Gastrocnemius medialis (tissue), 4 donors: ENCODE data around the gene PEAK3.
A peak's percentile ranks its signal among the peaks of the same experiment; 100 is the strongest.

Experiments used
- POLR2A ChIP-seq, 2 donors: fragments of 450-650 bp; IDR thresholded peaks; one replicate each; pipeline ENCODE4 v1.6.1; 2017; ENCODE audit warnings: antibody characterized with exemption in 2 of 2, mild to moderate bottlenecking in 2 of 2, moderate library complexity in 2 of 2
- TF ChIP-seq, protein P1 (sequence below), 5 experiments: fragments of 450-650 bp in 3 of 5; fragments of 200-600 bp in 2 of 5; sonication (generic) in 2 of 5; IDR thresholded peaks in 4 of 5; conservative IDR thresholded peaks in 1 of 5; 1 replicate in 4 of 5; 2 replicates in 1 of 5; pipeline ENCODE4 v1.5.1; 2016 to 2019; ENCODE audit warnings: antibody characterized with exemption in 5 of 5, mild to moderate bottlenecking in 3 of 5, moderate library complexity in 3 of 5

DNA sequence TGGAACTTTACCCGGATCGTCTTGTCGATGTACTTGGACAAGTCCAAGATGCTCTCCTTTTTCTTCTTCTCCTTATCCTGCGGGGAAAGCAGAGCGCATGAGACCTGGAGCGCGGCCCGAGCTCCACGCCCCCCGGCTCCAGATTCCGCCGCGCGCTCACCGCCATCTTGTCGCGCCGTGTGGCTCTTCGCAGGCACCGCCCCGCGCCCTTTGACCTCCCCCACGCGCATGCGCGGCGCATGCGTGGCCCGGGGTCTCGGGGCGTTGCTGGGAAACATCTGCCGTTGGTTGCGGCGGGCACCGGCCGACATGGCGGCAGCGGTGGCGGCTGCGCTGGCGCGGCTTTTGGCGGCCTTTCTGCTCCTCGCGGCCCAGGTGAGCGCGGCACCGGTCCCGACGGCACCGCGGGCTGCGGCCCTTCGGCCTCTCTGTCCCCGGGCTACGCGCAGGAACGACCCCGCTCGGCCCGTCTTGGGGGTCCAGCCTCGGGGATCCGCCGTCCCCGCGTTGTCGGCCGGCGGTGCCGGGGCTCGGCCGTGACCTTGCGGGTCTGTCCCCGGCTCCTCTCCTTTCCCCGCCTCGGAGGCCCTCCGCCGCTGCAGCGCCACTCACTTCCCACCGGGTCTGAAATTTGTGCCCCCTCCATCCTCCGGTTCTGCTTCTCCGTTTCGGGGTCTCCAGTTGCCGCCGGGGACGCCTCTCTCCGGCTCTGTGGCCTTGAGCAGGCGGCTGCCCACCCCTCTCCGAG lies 46.6 kb upstream of the PEAK3 start, which contains the start of the genes LSM7 and SPPL2B:
- TF ChIP-seq, protein P1, sequence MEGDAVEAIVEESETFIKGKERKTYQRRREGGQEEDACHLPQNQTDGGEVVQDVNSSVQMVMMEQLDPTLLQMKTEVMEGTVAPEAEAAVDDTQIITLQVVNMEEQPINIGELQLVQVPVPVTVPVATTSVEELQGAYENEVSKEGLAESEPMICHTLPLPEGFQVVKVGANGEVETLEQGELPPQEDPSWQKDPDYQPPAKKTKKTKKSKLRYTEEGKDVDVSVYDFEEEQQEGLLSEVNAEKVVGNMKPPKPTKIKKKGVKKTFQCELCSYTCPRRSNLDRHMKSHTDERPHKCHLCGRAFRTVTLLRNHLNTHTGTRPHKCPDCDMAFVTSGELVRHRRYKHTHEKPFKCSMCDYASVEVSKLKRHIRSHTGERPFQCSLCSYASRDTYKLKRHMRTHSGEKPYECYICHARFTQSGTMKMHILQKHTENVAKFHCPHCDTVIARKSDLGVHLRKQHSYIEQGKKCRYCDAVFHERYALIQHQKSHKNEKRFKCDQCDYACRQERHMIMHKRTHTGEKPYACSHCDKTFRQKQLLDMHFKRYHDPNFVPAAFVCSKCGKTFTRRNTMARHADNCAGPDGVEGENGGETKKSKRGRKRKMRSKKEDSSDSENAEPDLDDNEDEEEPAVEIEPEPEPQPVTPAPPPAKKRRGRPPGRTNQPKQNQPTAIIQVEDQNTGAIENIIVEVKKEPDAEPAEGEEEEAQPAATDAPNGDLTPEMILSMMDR (IDR thresholded peaks at IDR 0.05 in 4 of 5, conservative IDR thresholded peaks at IDR 0.05 in 1 of 5), result peak in 1 of 5 experiments; percentile 10
- peak; percentile 97 for TF ChIP-seq POLR2A (IDR thresholded peaks at IDR 0.05)
